WTC11 (cell line): ENCODE data around the gene CDKN1C. TPM values are rescaled to one million over a fixed set of nuclear protein-coding genes. Genes with fewer than 3 reads are reported as not detected.

Source experiments
- ATAC-seq: fragments of 200-7000 bp; cut with Tn5 transposase; 2 replicates; pipeline ENCODE4 v1.10.0; 2021; ENCODE audit warnings: mild to moderate bottlenecking, moderate library complexity
- CTCF ChIA-PET: fragments of 300-600 bp; sonication (Branson Sonifier 250); formaldehyde crosslinking; loops from one replicate; lab custom pipeline; 2021; ENCODE audit warnings: antibody characterized with exemption; lab: Charles Lee
- POLR2A ChIA-PET: fragments of 350-600 bp; sonication (Branson Sonifier 250); formaldehyde crosslinking; loops from one replicate; lab custom pipeline; 2021; ENCODE audit warnings: antibody characterized with exemption; lab: Charles Lee
- DNase-seq: peaks from one replicate; pipeline ENCODE4 v3.0.0; 2021; ENCODE audit warnings: low spot score
- H3K27ac Mint-ChIP-seq: 2 replicates; pipeline ENCODE4 v1.8.0; 2021; ENCODE audit warnings: mixed read lengths
- H3K27me3 Mint-ChIP-seq: 2 replicates; pipeline ENCODE4 v1.8.0; 2021; ENCODE audit warnings: low read depth, mild to moderate bottlenecking, moderate library complexity, mixed read lengths
- H3K36me3 Mint-ChIP-seq: 2 replicates; pipeline ENCODE4 v1.8.0; 2021; ENCODE audit warnings: mixed read lengths
- H3K4me1 Mint-ChIP-seq: 2 replicates; pipeline ENCODE4 v1.8.0; 2022; ENCODE audit warnings: mixed read lengths
- H3K4me3 Mint-ChIP-seq: 2 replicates; pipeline ENCODE4 v1.8.0; 2021; ENCODE audit warnings: mild to moderate bottlenecking, moderate library complexity, mixed read lengths
- H3K9me3 Mint-ChIP-seq: 2 replicates; pipeline ENCODE4 v1.8.0; 2021; ENCODE audit warnings: mixed read lengths
- CREB1 ChIP-seq: sonication (generic); formaldehyde crosslinking; IDR thresholded peaks from 2 replicates; pipeline ENCODE4 v1.8.0; 2023; ENCODE audit warnings: mild to moderate bottlenecking, missing genetic modification reagents
- ELF4 ChIP-seq: sonication (generic); formaldehyde crosslinking; IDR thresholded peaks from 2 replicates; pipeline ENCODE4 v1.8.1; 2022; ENCODE audit warnings: low read depth, mild to moderate bottlenecking, moderate library complexity, missing genetic modification reagents
- ESRRA ChIP-seq: sonication (generic); formaldehyde crosslinking; IDR thresholded peaks from 2 replicates; pipeline ENCODE4 v1.8.1; 2022; ENCODE audit warnings: mild to moderate bottlenecking, missing genetic modification reagents, borderline replicate concordance
- FOXJ3 ChIP-seq: sonication (generic); formaldehyde crosslinking; IDR thresholded peaks from 2 replicates; pipeline ENCODE4 v1.9.0; 2021; ENCODE audit warnings: missing genetic modification reagents, mild to moderate bottlenecking, borderline replicate concordance
- FOXK1 ChIP-seq: sonication (generic); formaldehyde crosslinking; IDR thresholded peaks from 2 replicates; pipeline ENCODE4 v1.8.0; 2022; ENCODE audit warnings: mild to moderate bottlenecking, moderate library complexity, missing genetic modification reagents
- FOXP1 ChIP-seq: sonication (generic); formaldehyde crosslinking; IDR thresholded peaks from 2 replicates; pipeline ENCODE4 v1.8.0; 2022; ENCODE audit warnings: missing genetic modification reagents, mild to moderate bottlenecking, moderate library complexity, borderline replicate concordance
- JUN ChIP-seq: sonication (generic); formaldehyde crosslinking; IDR thresholded peaks from 2 replicates; pipeline ENCODE4 v1.8.0; 2023; ENCODE audit warnings: mild to moderate bottlenecking, missing genetic modification reagents
- KAT7 ChIP-seq: sonication (generic); formaldehyde crosslinking; IDR thresholded peaks from 2 replicates; pipeline ENCODE4 v1.8.1; 2023; ENCODE audit warnings: missing genetic modification reagents, mild to moderate bottlenecking, borderline replicate concordance
- NFATC4 ChIP-seq: fragments of 250-450 bp; sonication (Bioruptor Pico); IDR thresholded peaks from 2 replicates; pipeline ENCODE4 v1.9.0; 2021; ENCODE audit warnings: mild to moderate bottlenecking
- NFE2L1 ChIP-seq: sonication (generic); formaldehyde crosslinking; IDR thresholded peaks from 2 replicates; pipeline ENCODE4 v1.8.1; 2023; ENCODE audit warnings: missing genetic modification reagents
- NFYB ChIP-seq: sonication (generic); formaldehyde crosslinking; conservative IDR thresholded peaks from 2 replicates; pipeline ENCODE4 v1.8.0; 2022; ENCODE audit warnings: low read depth, missing genetic modification reagents
- NR1H2 ChIP-seq: sonication (generic); formaldehyde crosslinking; IDR thresholded peaks from 2 replicates; pipeline ENCODE4 v1.9.0; 2021; ENCODE audit warnings: mild to moderate bottlenecking, moderate library complexity, missing genetic modification reagents
- NR3C1 ChIP-seq: sonication (generic); formaldehyde crosslinking; conservative IDR thresholded peaks from 2 replicates; pipeline ENCODE4 v1.8.1; 2023; ENCODE audit warnings: low read depth, mild to moderate bottlenecking, missing genetic modification reagents
- TEAD1 ChIP-seq: sonication (generic); formaldehyde crosslinking; IDR thresholded peaks from 2 replicates; pipeline ENCODE4 v1.8.0; 2022; ENCODE audit warnings: mild to moderate bottlenecking, missing genetic modification reagents
- ZNF232 ChIP-seq: sonication (generic); formaldehyde crosslinking; IDR thresholded peaks from 2 replicates; pipeline ENCODE4 v1.8.0; 2022; ENCODE audit warnings: mild to moderate bottlenecking, missing genetic modification reagents
- ZNF416 ChIP-seq: fragments of 250-450 bp; sonication (Bioruptor Pico); IDR thresholded peaks from 2 replicates; pipeline ENCODE4 v1.9.0; 2021; ENCODE audit warnings: mild to moderate bottlenecking, inconsistent platforms
- ZNF423 ChIP-seq: fragments of 250-450 bp; sonication (Bioruptor Pico); IDR thresholded peaks from 2 replicates; pipeline ENCODE4 v2.1.2; 2022; ENCODE audit warnings: mild to moderate bottlenecking, moderate library complexity
- total RNA-seq: library from RNA; stranded (reverse); gene quantifications from 3 replicates; pipeline ENCODE4 v1.2.3, GENCODE V29; 2021
- TF ChIP-seq, protein P1 (sequence below): sonication (generic); formaldehyde crosslinking; IDR thresholded peaks from 2 replicates; pipeline ENCODE4 v1.8.1; 2022; ENCODE audit warnings: missing genetic modification reagents, borderline replicate concordance
- TF ChIP-seq, protein P2 (sequence below): sonication (generic); formaldehyde crosslinking; IDR thresholded peaks from 2 replicates; pipeline ENCODE4 v1.8.1; 2022; ENCODE audit warnings: low read depth, missing genetic modification reagents, borderline replicate concordance
- TF ChIP-seq, protein P3 (sequence below): sonication (generic); formaldehyde crosslinking; IDR thresholded peaks from 2 replicates; pipeline ENCODE4 v1.8.1; 2023; ENCODE audit warnings: mild to moderate bottlenecking, missing genetic modification reagents, borderline replicate concordance
- TF ChIP-seq, protein P4 (sequence below): sonication (generic); formaldehyde crosslinking; IDR thresholded peaks from 2 replicates; pipeline ENCODE4 v1.8.1; 2023; ENCODE audit warnings: mild to moderate bottlenecking, missing genetic modification reagents
- TF ChIP-seq, protein P5 (sequence below): fragments of 250-450 bp; sonication (Bioruptor Pico); IDR thresholded peaks from 2 replicates; pipeline ENCODE4 v1.9.0; 2021; ENCODE audit warnings: mild to moderate bottlenecking
- TF ChIP-seq, protein P6 (sequence below): sonication (generic); formaldehyde crosslinking; conservative IDR thresholded peaks from 2 replicates; pipeline ENCODE4 v1.8.1; 2022; ENCODE audit warnings: mild to moderate bottlenecking, missing genetic modification reagents

CDKN1C gene
- total RNA-seq, 1 experiment from 2014 or later: 25.0 TPM

DNA sequence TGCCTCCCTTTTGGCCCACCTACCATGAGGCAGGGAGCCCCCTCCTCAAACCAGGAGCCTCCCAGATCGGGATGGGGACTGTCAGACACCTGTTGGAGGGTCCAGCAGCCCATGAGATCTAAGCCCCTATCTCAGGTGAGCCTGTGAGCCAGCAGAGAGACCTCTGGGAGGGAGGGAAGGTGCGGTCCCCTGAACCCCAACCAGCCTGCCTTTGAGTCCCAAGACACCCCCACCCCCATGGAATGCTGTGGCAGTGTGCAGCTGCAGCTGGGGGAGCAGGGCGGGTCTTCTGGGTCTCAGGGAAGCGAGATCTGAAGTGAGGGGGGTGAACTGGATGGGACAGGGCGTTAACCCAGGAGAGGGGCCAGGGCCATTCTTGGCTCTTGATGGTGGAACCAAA lies 1.4 kb upstream of the CDKN1C start:
- Mint-ChIP-seq H3K36me3 (0 out of 2 replicates have a peak, but pooled peaks cover 4% of the 10 kb centered on the region), H3K27me3 (peaks cover 54% of the 10 kb centered on the region), H3K27ac (no peak overlapping the region), H3K4me3 (peak overlapping the region; percentile 16; the same call in 1 of the 2 replicates), H3K9me3 (no peaks in the 10 kb centered on the region), H3K4me1 (peaks cover 34% of the 10 kb centered on the region)
- no peak for TF ChIP-seq TEAD1 (CRISPR knock-in tag)
- no peak for TF ChIP-seq ZNF423 (CRISPR knock-in tag)
- TF ChIP-seq ESRRA (CRISPR knock-in tag): no peak
- TF ChIP-seq, protein P1, sequence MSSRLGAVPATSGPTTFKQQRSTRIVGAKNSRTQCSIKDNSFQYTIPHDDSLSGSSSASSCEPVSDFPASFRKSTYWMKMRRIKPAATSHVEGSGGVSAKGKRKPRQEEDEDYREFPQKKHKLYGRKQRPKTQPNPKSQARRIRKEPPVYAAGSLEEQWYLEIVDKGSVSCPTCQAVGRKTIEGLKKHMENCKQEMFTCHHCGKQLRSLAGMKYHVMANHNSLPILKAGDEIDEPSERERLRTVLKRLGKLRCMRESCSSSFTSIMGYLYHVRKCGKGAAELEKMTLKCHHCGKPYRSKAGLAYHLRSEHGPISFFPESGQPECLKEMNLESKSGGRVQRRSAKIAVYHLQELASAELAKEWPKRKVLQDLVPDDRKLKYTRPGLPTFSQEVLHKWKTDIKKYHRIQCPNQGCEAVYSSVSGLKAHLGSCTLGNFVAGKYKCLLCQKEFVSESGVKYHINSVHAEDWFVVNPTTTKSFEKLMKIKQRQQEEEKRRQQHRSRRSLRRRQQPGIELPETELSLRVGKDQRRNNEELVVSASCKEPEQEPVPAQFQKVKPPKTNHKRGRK: no peak
- no peak for TF ChIP-seq CREB1 (CRISPR knock-in tag)
- TF ChIP-seq NR3C1: no peak
- TF ChIP-seq, protein P2, sequence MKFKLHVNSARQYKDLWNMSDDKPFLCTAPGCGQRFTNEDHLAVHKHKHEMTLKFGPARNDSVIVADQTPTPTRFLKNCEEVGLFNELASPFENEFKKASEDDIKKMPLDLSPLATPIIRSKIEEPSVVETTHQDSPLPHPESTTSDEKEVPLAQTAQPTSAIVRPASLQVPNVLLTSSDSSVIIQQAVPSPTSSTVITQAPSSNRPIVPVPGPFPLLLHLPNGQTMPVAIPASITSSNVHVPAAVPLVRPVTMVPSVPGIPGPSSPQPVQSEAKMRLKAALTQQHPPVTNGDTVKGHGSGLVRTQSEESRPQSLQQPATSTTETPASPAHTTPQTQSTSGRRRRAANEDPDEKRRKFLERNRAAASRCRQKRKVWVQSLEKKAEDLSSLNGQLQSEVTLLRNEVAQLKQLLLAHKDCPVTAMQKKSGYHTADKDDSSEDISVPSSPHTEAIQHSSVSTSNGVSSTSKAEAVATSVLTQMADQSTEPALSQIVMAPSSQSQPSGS: no peak
- no peak for TF ChIP-seq ZNF232 (CRISPR knock-in tag)
- ChIA-PET POLR2A (no interaction called here), CTCF (interaction anchor here (0.6 to 12.8 kb wide), 11 partner anchors 16 to 466 kb away, joined by 3 to 369 read pairs (median 4); partner anchors contain the start of gene PHLDA2)
- no peak for ATAC-seq
- no peak for DNase-seq

DNA sequence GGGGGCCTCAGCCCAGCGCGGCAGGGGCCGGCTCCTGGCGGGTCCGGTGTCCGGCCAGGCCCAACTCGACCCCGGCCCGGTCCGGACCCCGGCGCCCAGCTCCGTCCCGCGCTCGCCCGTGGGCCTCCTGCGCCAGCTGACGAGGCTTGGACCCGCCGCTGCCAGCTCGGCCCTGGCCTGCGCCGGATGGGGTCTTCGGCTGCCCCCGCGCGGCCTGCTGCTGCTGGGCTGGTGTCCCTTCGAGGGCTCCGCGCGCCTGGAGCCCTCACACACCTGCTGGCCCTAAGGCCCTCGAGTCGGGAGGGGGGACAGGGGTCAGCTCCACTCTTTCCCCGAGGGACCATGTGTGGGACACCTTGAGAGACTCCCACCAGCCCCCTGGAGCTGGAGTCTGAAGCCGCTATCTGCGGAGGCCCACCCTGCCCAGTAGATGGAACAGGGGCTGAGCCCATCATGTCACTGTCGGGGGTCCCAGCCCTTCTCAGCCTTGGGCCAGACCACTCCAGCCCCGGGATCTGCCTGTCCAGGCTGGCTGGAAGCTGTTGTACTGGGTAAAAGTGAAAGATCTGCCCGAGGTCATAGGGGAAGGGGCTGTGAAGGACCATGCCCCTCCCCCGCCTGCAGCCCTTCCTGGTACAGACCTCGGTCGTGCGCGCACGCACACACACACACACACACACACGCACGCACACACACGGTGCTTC lies 768 bp upstream of the CDKN1C start:
- 0 out of 2 replicates have a peak, but pooled peaks cover 4% of the 10 kb centered on the region for H3K36me3 Mint-ChIP-seq
- CTCF ChIA-PET: interaction anchor here (0.9 to 12.8 kb wide), 8 partner anchors 18 to 455 kb away, joined by 3 to 369 read pairs (median 4); no protein-coding TSS in a partner anchor
- TF ChIP-seq FOXP1 (CRISPR knock-in tag) (peak; percentile 61; the same call in 1 of the 2 replicates), NFYB (CRISPR knock-in tag) (no peak), FOXJ3 (CRISPR knock-in tag) (no peak), FOXK1 (CRISPR knock-in tag) (0 out of 2 replicates have a peak, but pooled peaks have one; percentile 20), JUN (CRISPR knock-in tag) (no peak), ELF4 (CRISPR knock-in tag) (no peak), ZNF416 (CRISPR knock-in tag) (no peak), NR1H2 (no peak), KAT7 (CRISPR knock-in tag) (no peak), NFE2L1 (CRISPR knock-in tag) (no peak), NFATC4 (CRISPR knock-in tag) (no peak)
- TF ChIP-seq, protein P3, sequence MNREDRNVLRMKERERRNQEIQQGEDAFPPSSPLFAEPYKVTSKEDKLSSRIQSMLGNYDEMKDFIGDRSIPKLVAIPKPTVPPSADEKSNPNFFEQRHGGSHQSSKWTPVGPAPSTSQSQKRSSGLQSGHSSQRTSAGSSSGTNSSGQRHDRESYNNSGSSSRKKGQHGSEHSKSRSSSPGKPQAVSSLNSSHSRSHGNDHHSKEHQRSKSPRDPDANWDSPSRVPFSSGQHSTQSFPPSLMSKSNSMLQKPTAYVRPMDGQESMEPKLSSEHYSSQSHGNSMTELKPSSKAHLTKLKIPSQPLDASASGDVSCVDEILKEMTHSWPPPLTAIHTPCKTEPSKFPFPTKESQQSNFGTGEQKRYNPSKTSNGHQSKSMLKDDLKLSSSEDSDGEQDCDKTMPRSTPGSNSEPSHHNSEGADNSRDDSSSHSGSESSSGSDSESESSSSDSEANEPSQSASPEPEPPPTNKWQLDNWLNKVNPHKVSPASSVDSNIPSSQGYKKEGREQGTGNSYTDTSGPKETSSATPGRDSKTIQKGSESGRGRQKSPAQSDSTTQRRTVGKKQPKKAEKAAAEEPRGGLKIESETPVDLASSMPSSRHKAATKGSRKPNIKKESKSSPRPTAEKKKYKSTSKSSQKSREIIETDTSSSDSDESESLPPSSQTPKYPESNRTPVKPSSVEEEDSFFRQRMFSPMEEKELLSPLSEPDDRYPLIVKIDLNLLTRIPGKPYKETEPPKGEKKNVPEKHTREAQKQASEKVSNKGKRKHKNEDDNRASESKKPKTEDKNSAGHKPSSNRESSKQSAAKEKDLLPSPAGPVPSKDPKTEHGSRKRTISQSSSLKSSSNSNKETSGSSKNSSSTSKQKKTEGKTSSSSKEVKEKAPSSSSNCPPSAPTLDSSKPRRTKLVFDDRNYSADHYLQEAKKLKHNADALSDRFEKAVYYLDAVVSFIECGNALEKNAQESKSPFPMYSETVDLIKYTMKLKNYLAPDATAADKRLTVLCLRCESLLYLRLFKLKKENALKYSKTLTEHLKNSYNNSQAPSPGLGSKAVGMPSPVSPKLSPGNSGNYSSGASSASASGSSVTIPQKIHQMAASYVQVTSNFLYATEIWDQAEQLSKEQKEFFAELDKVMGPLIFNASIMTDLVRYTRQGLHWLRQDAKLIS (CRISPR knock-in tag): 0 out of 2 replicates have a peak, but pooled peaks have one; percentile 28
- TF ChIP-seq, protein P4, sequence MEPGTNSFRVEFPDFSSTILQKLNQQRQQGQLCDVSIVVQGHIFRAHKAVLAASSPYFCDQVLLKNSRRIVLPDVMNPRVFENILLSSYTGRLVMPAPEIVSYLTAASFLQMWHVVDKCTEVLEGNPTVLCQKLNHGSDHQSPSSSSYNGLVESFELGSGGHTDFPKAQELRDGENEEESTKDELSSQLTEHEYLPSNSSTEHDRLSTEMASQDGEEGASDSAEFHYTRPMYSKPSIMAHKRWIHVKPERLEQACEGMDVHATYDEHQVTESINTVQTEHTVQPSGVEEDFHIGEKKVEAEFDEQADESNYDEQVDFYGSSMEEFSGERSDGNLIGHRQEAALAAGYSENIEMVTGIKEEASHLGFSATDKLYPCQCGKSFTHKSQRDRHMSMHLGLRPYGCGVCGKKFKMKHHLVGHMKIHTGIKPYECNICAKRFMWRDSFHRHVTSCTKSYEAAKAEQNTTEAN: 0 out of 2 replicates have a peak, but pooled peaks have one; percentile 56
- TF ChIP-seq, protein P5, sequence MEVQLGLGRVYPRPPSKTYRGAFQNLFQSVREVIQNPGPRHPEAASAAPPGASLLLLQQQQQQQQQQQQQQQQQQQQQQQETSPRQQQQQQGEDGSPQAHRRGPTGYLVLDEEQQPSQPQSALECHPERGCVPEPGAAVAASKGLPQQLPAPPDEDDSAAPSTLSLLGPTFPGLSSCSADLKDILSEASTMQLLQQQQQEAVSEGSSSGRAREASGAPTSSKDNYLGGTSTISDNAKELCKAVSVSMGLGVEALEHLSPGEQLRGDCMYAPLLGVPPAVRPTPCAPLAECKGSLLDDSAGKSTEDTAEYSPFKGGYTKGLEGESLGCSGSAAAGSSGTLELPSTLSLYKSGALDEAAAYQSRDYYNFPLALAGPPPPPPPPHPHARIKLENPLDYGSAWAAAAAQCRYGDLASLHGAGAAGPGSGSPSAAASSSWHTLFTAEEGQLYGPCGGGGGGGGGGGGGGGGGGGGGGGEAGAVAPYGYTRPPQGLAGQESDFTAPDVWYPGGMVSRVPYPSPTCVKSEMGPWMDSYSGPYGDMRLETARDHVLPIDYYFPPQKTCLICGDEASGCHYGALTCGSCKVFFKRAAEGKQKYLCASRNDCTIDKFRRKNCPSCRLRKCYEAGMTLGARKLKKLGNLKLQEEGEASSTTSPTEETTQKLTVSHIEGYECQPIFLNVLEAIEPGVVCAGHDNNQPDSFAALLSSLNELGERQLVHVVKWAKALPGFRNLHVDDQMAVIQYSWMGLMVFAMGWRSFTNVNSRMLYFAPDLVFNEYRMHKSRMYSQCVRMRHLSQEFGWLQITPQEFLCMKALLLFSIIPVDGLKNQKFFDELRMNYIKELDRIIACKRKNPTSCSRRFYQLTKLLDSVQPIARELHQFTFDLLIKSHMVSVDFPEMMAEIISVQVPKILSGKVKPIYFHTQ (CRISPR knock-in tag): no peak
- TF ChIP-seq, protein P6, sequence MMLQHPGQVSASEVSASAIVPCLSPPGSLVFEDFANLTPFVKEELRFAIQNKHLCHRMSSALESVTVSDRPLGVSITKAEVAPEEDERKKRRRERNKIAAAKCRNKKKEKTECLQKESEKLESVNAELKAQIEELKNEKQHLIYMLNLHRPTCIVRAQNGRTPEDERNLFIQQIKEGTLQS (CRISPR knock-in tag): no peak

More for the DNA sequence above, 768 bp upstream of the CDKN1C start:
- peak overlapping the region; percentile 16; the same call in 1 of the 2 replicates for H3K4me3 Mint-ChIP-seq
- peak; percentile 62 for DNase-seq
- ATAC-seq: peak; percentile 9
- POLR2A ChIA-PET: interaction anchor here (1.0 to 2.2 kb wide), 3 partner anchors 193 to 355 kb away, joined by 3 to 9 read pairs (median 4); no protein-coding TSS in a partner anchor
- no peak overlapping the region for H3K27ac Mint-ChIP-seq
- peaks cover 60% of the 10 kb centered on the region for H3K27me3 Mint-ChIP-seq
- peaks cover 28% of the 10 kb centered on the region for H3K4me1 Mint-ChIP-seq
- H3K9me3 Mint-ChIP-seq: no peaks in the 10 kb centered on the region
